GM18868 (cell line): Measurements from ENCODE around the gene DHPS.
"Not testable (repeated sequence)": the region's sequence is repeated elsewhere in the genome, so short reads cannot be mapped to it uniquely, and the experiment has no call there.

ENCODE experiments used
- ATAC-seq: cut with Tn5 transposase; IDR thresholded peaks from one replicate; pipeline ENCODE4 v1.9.1; 2021; ENCODE audit warnings: mild to moderate bottlenecking, moderate library complexity; ENCODE audit not compliant: unreplicated experiment

Gene DHPS

GRCh38 chr19:12705654-12706331 is 24.1 kb upstream of the DHPS start:
- no peak for ATAC-seq

DNA sequence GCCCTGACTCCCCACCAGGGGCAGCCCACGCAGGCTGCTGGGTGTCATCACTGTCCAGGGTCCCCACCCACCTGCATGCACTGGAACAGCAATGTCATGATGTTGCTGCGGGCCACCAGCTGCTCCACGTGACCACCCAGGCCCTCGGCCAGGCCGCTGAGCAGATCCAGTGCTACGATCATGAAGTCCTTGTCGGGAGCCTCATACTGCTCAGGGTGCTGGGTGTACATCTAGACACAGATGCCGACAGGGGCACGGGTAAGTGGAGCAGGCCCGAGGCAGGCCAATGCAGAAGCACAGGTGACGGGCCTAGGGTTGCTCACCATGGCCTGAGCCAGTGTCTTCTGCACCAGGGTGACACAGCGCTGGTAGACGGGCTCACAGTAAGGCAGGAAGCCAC is 23.5 kb upstream of the DHPS start:
- ATAC-seq = no peak

- ATAC-seq = no peak
Observed at GRCh38 chr19:12703046-12703445, 21.4 kb upstream of the DHPS start.

DNA sequence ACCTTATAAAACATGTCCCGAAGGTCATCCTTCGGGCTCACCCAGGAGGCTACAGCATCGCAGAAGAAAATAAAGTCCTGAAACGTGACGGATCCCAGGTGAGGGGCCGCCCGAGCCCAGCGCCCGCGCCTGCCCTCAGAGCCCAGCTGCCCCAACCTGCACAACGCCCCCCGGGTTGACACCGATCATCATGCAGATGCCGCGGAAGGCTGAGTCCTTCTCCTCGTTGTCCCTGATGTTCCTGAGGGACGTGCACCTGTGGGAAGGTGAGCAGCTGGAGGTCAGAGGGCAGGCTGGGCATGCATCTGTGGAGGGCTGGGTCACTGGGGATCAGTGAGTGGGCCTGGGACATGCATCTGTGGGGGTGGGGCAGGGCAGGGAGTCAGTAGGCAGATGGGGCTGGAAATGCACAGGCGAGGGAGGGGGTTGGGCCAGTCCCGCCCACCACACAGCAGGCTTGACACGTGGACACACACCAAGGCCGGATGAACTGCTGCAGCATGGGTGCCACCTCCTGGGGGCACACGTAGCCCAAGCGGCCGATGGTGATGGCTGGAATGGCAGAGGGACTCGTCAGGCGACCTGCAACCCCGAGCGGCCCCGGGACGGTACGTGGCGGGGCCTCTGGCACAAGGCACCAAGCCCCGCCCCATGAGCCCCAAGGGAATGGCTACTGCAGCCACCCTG is 20.1 kb upstream of the DHPS start:
- ATAC-seq = no peak

- ATAC-seq = no peak
Observed at GRCh38 chr19:12698138-12698537, 16.5 kb upstream of the DHPS start.

DNA sequence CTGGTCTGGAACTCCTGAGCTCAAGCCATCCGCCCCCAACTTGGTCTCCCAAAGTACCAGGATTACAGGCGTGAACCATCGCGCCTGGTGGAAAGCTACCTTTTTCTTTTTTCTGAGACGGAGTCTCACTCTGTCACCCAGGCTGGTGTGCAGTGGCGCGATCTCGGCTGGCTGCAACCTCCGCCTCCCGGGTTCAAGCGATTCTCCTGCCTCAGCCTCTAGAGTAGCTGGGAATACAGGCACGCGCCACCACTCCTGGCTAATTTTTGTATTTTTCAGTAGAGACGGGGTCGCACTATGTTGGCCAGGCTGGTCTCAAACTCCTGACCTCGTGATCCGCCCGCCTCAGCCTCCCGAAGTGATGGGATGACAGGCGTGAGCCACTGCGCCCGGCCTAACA is 15.7 kb upstream of the DHPS start:
- ATAC-seq = not testable (repeated sequence)

GRCh38 chr19:12696366-12697335 is 15.0 kb upstream of the DHPS start, which contains the start of gene FBXW9:
Gene FBXW9 (minus strand): TSS chr19:12696631. CDS start chr19:12696581, 50 bp downstream.
- ATAC-seq = peak; percentile 82

DNA sequence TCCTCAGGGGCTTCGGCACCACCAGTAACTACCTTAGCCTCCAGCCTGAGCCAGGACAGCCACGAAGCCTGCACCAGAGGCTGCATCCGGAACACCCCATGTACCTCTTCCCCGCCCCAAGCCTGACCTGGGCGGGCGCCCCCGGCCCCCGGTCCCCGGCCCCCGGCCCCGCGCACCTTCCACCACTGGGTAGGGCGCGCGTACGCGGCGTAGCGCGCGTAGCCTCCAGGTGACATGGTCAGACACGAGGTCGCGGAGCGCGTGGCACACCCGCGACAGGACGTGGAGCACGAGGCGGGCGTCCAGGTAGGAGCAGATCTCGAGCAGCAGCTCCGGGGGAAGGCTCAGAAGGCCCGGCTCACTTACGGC is 14.3 kb upstream of the DHPS start:
- peak; percentile 17 for ATAC-seq

GRCh38 chr19:12695514-12695913 is 13.8 kb upstream of the DHPS start:
- no peak for ATAC-seq

- ATAC-seq = no peak
Observed at GRCh38 chr19:12695096-12695495, 13.4 kb upstream of the DHPS start.

- ATAC-seq = no peak
Observed at GRCh38 chr19:12694641-12695040, 13.0 kb upstream of the DHPS start.

DNA sequence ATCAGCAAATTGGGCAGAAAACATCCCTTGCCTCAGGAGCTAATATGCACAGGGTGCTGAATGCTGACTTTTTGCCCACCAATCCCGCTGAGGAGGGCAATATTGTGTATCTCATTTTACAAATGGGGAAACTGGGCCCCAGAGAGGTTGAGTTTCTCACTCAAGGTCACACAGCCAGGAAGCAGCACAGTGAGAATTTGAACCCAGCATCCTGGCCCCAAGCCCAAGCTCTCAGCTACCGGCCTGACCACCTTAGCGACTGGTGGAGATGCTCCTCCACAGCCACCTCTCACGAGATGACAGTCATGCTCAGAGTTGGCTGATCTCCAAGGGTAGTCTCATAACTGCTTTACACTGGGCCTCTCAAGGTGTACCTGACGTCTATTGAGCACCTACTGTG is 11.3 kb upstream of the DHPS start:
- no peak for ATAC-seq

DNA sequence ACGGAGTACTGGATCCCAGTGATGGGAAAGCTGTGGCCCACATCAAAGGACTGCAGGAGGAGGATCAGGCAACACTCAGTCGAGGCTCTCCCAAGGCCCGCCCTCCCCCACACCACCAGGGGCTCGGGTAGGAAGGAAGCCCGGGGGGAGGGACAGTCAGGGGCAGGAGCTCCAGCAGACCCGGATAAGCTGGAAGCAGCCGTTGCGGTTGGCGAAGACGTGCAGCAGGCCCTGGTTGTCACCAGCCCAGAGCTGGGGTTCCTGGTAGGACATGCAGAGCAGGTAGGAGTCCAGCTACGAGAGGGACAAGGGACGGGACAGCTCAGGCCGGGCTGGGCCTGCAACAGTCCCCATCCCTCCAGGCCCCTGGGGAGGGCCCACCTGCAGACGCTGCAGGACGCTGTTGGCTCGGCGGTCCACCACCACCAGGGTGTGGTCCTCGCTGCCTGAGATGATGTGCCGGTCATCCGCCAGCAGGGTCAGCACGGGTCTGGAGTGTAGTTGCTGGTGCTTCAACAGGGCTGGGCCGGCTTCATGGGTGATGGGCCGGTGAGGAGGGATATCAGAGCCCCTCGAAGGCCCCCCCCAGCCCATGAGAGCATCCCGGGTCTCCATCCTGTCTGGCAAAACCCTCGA is 8.0 kb upstream of the DHPS start:
- no peak for ATAC-seq

DNA sequence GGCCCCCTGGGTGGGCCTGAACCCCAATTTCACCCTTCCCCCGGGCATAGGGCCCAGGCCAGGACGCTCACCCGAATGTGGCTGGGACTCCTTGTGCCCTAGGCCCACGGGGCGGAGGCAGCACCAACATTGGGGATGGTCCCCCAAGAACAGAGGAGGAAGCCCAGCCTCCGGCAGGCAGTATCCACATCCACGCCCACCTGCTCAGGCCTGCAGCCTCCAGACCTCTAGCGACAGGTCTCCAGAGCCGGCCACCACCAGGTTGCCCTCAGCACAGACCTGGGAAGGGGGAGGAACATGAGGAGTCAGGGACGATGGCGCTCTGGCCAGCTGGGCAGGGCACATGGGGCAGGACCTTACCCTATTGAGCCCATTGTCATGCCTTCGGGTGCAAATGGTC is 7.3 kb upstream of the DHPS start:
- ATAC-seq = no peak

DNA sequence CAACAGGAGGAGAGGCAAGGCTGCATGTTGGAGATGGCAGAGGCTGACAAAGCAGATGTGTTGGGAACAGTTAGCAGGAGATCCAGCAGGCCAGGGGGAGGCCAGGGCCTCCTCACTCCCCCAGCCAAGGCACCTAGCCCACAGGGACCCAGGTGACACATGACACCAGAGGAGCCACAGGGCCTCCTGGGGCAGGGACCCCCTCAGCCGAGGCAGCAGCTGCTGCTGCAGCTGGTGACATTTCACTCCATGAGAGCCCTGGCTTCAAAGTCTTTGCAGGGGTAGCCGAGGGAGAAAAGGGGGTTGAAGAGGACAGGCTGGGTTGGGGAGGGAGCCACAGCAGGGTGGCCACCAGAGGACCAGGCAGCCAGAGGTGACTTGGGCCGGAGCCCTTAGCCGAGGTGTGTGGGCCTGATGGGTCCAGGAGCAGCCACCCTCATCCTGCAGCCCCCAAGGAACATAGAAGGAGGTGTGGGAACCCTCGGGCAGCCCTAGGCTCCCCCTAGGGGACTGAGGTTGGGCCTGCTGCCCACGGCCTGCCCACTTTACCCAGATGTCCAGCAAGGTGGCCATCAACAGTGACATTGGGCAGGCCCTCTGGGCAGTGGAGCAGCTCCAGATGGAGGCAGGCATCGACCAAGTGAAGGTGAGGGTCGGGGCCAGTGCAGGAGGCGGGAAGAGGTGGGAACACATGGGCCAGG is 6.0 kb upstream of the DHPS start, which contains the start of gene GNG14:
Gene GNG14 (plus strand): TSS at position 503 of the 701 bp plus-strand sequence. CDS start 51 bp downstream, at position 554.
- no peak for ATAC-seq

- no peak for ATAC-seq
Observed at GRCh38 chr19:12685831-12686230, 4.2 kb upstream of the DHPS start.

DNA sequence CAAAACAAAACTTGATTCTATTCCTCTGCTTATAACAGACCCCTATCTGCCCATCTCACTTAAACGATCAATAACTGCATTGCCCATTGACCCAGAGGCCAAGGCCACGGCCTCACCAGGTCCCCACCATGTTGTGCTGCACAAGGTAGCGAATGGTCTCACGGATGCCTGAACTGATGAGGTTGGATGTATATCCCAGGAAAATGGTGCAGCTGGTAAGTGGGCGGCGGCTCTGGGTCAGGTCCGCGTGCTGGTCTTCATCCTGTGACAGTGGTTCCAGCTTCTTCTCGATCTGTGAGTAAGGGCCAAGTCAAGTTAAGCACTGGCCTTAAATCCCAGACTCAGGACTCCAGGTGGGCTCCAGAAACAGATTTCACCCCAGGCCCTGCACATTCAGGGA is 1.6 kb downstream of the DHPS start:
- no peak for ATAC-seq

DNA sequence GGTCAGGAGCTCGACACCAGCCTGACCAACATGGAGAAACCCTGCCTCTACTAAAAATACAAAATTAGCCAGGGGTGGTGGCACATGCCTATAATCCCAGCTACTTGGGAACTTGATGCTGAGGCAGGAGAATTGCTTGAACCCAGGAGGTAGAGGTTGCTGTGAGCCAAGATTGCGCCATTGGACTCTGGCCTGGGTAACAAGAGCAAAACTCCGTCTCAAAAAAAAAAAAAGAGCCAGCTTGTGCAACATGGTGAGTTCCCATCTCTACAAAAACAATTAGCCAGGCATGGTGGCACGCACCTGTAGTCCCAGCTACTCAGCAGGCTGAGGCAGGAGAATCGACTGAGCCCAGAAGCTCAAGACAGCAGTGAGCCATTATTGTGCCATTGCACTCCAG is 3.6 kb downstream of the DHPS start:
- not testable (repeated sequence) for ATAC-seq

DNA sequence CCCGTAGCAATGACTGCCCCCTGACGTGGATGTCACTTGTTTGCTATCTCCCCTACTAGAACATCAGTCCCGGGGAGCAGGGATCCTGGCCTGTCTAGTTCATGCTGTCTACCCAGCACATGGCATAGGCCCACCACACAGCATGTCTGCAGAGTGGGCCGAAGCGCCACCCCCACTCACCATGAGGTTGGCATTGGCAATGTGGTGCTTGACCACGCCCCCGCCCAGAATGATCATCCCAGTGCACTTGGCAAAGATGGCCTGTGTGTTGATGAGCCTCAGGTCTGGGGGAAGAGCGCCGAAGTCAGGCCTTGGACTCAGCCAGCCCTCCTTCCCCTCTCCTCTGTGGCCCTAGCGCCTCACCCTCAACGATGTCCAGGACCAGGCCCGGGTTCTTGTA is 4.8 kb downstream of the DHPS start:
- ATAC-seq = no peak

DNA sequence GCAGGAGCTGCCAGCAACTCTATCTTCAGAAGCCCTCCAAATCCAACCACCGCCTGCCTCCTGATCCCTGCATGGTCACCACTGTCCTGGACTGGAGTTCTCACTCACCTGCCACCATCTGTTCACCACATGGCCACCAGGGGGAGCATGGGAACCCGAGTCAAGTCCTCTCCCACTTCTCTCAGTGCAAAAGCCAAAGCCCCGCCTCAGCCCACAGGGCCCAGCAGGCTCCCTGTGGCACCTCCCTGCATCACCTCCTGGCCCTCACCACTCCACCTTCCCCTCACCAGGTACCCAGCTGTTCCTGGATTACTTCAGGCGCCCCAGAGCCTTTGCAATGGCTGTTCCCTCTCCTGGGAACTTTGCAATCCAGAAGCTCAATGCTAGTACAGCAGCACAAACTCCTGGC is 5.3 kb downstream of the DHPS start:
- ATAC-seq = no peak
